ENCODE data around the gene NOLC1.
"Not testable (repeated sequence)": the region's sequence is repeated elsewhere in the genome, so short reads cannot be mapped to it uniquely, and the experiment has no call there.

The NOLC1 gene

DNA sequence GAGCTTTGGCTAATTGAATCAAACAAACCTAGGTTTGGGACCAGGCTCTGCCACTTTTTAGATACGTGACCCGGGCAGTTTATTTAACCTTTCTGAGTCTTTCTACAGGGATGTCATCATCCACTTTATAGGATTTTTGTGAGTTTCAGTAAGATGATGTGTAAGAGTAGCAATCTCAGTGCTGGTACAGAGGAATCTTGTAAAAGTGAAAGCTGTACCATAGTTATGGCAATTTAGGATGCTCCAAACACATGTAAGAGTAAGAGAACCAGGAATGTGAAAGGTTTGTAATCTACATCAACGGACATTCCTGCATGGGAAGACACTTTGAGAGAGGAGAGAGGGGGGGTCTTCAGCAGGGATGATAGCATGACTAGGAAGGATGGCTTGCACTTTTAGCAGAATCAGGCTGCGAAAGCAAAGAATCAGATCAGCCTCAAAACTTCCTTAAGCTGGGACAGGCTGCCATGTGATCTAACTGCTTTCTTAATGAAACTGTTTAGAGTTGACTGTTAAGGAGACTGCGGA, 968 bp downstream of the NOLC1 start:
- DNase-seq (ENCODE audit: low spot score): no peak

DNA sequence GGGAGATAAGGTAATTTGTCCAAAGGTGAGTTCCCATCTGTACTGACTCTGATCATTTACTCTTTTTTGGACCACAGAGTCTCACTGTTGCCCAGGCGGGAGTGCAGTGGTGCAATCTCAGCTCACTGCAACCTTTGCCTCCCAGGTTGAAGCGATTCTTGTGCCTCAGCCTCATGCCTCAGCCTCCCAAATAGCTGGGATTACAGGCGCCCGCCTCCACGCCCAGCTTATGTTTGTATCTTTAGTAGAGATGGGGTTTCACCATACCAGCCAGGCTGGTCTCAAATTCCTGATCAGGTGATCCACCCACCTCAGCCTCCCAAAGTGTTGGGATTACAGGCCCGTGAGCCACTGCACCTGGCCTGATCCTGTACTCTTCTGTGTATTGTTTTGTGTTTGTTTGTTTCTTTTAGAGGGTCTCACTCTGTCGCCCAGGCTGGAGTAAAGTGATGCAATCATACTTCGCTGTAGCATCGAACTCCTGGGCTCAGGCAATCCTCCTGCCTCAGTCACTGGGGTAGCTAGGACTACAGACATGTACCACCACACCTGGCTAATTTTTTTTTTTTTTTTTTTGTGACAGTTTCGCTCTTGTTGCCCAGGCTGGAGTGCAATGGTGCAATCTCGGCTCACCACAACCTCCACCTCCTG, 2.4 kb downstream of the NOLC1 start:
- DNase-seq (ENCODE audit: low spot score): no peak

DNA sequence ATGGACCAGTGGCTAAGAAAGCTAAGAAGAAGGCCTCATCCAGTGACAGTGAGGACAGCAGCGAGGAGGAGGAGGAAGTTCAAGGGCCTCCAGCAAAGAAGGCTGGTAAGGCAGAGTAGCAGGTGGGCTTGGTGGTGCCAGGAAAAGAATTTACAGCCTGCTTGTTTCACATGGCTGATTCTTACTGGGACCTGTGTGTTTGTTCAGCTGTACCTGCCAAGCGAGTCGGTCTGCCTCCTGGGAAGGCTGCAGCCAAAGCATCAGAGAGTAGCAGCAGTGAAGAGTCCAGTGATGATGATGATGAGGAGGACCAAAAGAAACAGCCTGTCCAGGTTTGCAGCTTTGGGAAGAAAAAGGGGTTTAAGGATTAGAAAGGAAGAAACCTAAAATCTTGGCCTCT, 5.0 kb downstream of the NOLC1 start:
- no peak for DNase-seq (ENCODE audit: low spot score)

DNA sequence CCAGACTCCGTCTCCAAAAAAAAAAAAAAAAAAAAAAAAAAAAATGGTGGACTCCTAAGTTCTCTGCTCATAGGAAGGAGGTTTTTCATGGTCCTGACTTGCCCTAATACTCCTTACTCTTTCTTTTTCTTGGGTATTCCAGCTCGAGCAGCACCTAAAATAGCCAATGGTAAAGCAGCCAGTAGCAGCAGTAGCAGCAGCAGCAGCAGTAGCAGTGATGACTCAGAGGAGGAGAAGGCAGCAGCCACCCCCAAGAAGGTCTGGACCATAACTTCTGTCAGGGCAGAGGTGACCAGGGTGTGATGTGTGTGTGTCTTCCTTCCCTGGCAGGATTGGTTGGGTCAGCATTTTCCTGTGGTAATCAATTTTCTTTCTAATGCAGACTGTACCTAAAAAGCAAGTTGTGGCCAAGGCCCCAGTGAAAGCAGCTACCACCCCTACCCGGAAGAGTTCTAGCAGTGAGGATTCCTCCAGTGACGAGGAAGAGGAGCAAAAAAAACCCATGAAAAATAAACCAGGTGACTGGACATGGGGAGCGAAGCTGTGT, 6.9 kb downstream of the NOLC1 start:
- DNase-seq (ENCODE audit: low spot score): no peak

DNA sequence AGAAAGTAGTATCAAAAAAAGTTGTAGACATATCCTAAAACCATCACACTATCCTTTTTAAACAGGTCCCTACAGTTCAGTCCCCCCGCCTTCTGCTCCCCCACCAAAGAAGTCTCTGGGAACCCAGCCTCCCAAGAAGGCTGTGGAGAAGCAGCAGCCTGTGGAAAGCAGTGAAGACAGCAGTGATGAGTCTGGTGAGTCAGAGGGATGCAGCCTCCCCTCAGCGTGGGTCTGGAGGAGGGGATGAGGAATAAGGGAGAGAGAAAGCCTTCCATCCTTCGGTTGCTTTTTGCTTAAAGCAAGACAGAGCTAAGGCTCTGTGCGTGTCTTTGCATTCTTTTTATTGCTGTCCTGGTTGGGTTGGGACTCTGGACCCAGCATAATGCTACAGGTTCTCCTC, 7.6 kb downstream of the NOLC1 start:
- DNase-seq (ENCODE audit: low spot score): no peak

DNA sequence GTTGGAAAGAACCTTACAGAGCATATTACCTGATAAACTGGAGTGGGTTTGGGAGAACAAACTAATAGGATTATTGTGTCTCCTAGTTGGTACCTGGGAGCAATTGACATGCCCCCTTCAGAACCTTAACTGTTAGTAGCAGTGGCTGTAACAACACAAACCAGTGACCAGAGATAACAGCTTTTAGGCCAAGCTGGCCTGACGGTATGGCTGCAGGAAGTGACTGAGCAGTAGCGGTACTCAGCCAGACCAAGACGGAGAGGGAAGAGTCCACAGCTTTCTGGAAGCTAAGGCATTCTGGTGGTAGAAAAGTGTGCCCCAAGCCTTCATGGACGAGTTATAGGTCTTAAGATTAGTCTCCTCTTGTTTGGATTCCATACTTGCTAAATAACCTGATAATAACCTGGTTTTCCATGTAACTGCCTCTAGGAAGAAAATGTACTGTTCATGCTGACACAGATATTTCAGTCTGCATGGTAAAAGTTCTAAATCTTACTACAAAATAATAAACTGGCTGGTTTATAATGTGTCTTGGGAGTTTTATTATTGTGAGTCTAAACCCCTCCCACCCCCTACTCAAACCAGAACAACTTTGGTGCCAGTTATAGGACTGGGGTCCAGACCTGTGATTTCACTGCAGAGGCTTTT, 11.3 kb downstream of the NOLC1 start:
- DNase-seq (ENCODE audit: low spot score): no peak

DNA sequence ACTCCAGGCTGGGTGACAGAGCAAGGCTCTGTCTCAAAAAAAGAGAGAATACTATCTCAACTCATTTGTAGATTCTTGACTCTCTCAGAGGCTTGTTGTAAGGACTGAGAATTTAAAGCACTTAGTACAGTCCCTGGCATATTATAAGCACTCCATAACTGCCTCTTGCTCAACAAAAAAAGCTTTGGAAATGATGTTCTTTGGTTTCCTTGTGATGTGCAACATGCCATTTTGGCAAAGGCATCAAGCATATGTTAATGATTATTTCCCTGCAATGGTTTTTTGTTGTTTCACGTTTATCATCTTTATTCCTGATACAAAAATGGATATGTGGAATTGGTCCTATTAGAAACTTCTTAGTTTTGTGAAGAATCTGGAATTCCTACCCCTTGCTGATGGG, 15.7 kb downstream of the NOLC1 start:
- DNase-seq (ENCODE audit: low spot score): no peak

DNA sequence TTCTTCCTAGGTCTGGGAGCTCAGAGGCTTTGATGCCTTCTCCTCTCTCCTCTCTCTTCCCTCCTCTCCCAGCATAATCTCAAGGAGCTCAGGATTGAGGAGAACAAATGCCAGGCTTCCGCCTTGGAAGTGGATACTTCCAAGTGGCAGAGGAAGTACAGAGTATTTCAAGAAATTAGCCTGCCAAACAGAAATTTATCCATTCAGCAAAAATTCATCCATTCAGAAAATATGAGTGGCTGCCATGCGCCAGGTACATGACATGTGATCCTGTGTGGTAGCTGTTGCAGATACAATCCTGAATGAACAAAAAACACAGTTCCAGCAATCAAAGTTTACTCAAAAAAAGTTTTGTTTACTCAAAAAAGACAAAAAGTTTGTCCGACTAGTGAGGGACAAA, 18.4 kb downstream of the NOLC1 start:
- DNase-seq (ENCODE audit: low spot score): no peak

DNA sequence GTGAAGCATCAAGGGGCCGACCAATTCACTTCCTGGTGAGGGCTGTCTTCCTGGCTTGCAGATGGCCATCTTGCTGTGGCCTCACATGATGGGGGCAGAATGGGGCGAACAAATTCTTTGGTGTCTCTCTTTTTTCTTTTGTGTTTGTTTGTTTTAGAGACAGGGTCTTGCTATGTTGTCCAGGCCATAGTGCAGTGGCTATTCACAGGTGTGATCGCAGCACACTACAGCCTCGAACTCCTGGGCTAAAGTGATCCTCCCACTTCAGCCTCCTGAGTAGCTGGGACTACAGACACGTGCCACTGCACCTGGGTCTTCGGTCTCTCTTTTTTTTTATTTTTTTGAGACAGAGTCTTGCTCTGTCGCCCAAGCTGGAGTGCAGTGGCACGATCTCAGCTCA, 20.1 kb downstream of the NOLC1 start:
- DNase-seq (ENCODE audit: low spot score): no peak

DNA sequence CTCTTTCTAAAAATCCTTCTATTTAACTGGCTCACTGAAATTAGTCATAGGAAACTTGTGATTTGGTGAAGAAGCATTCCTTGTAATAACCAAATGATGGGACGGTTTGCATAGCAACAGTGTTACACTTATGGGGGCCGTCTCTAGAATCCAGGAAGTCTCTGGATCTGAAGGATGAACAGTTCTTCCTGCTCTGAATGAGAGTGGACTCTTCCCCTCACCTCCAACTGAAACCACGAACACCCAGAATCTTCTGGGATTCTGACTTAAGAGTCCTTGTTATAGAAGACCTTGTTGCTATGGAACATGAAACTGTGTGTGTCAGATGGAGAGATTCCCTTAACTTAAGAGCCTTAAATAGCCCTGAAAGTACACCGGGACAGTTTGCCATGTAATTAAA, 23.2 kb downstream of the NOLC1 start:
- DNase-seq (ENCODE audit: low spot score): no peak

DNA sequence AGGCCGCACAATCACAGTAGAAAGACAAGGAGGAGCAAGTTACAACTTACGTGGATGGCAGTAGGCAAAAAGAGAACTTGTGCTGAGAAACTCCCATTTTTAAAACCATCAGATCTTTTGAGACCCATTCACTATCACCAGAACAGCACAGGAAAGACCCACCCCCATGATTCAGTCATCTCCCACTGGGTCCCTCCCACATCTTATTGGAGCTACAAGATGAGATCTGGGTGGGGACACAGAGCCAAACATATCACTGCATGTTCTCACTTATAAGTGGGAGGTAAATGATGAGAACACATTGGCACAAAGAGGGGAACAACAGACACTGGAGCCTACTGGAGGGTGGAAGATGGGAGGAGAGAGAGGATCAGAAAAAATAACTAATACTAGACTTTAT, 32.4 kb downstream of the NOLC1 start:
- no peak for DNase-seq (ENCODE audit: low spot score)

DNA sequence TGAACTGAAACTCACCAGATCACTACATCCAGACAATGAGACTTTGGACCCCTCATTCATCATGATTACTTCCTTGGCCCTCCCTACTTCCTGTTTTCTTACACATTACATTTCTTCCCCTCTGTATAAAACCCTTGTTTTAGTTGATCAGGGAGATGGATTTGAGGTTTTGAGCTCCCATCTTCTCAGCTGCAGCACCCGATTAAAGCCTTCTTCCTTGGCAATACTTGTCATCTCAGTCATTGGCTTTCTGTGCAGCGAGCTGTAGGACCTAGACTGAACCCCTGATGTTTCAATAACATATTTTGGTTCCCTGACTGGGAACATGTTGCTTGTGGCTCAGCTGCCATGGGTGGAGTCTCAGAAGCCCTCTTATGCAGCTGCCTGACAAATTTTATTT, 33.1 kb downstream of the NOLC1 start:
- no peak for DNase-seq (ENCODE audit: low spot score)

DNA sequence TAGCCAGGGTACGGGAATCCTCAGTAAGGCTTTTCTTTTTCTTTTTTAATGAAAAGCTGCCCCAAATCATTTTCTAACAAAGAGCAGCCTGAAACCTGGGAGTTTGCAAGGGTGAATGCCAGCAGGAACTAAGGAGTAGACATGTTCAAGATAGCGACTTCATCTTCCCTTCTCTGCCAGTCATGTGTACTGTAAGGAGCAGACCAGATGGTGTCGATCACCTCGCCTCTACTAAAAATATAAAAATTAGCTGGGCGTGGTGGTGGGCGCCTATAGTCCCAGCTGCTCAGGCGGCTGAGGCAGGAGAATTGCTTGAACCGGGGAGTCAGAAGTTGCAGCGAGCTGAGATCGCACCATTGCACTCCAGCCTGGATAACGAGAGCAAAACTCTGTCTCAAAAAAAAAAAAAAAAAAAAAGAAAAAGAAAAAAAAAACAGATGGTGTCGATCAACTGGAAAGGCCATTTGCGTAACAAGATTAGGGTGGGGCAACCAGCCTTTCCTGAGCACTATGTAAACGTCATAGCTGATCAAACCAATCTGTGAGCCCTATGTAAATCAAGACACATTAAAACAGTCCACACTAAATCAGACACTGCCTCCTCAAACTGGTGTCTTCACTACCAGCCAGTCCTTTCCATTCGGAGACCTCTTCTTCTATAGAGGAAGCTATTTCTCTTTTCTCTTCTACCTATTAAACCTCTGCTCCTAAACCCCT, 33.8 kb downstream of the NOLC1 start:
- no peak for DNase-seq (ENCODE audit: low spot score)

DNA sequence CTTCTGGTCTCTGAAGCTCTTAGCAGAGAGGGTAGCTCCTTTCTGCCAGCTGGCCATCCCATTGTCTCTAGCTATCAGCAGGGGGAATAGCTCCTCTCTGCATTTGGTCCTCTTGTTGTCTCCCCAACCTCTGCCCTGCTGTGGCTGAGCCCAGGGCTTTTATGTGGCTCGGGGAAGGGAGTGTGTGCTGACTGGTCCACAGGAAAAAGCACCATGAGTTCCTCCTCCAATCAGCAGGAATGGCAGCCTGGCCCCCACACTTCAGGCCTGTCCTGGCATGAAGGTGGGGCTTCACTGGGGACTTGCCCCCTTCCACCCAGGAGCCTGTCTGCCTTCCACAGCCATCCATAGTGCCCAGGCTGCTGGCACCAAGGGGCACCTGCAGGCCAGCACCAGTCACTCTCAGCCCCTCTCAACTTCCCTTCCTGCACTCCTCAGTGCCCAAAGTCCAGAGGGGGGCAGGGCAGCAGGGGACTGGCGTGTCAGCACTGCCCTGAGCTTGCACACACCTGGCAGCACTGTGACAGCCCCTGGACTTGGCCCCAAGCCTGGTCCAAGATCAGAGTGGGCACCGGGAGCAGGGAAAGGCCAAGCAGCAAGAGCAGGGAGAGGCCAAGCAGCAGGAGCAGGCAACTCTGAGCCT, 36.2 kb downstream of the NOLC1 start:
- DNase-seq (ENCODE audit: low spot score): no peak

DNA sequence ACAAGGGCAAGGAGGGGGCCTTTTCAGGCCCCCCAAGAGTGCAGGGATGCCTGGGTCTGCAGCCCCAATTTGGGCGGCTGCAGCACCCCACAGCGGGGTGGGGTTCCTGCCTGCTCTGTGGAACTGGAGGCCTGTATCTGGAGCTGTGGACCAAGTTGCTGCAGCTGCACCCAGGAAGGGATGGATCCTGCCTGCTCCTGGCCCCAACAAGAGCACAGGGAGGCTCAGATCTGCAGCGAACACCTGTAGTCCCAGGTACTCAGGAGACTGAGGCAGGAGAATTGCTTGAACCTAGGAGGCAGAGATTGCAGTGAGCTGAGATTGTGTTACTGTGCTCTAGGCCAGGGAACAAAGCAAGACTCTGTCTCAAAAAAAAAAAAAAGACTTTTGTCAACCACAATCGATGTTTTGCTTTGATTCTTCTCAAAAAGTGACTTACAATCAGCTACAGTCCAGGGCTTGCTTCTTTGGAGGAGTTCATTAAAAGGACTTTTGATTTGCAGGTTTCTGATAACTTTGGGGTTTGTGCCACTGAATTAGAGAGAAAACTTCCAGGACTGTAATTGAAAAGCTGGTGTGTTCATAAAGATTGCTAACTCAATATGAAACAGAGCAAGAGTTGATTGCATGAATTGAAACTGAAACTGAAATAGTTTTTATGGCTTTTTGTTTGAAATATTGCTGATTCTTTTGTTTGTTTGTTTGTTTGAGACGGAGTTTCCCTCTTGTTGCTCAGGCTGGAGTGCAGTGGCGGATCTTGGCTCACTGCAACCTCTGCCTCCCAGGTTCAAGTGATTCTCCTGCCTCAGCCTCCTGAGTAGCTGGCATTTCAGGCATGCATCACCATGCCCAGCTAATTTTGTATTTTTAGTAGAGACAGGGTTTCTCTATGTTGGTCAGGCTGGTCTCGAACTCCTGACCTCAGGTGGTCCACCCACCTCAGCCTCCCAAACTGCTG, 37.0 kb downstream of the NOLC1 start:
- DNase-seq (ENCODE audit: low spot score): not testable (repeated sequence)

DNA sequence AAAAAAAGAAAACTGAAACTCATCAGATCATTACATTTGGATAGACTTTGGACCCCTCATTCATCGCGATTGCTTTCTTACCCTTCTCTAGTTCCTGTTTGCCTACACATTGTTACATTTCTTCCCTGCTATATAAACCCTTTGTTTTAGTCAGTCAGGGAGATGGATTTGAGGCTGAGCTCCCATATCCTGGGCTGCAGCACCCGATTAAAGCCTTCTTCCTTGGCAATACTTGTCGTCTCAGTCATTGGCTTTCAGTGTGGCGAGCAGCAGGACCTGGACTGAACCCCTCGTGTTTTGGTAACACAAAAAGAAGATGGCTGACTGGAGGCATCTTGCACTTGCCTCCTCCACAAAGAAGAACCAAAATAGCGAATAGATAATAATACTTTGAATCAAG, 39.8 kb downstream of the NOLC1 start:
- no peak for DNase-seq (ENCODE audit: low spot score)

DNA sequence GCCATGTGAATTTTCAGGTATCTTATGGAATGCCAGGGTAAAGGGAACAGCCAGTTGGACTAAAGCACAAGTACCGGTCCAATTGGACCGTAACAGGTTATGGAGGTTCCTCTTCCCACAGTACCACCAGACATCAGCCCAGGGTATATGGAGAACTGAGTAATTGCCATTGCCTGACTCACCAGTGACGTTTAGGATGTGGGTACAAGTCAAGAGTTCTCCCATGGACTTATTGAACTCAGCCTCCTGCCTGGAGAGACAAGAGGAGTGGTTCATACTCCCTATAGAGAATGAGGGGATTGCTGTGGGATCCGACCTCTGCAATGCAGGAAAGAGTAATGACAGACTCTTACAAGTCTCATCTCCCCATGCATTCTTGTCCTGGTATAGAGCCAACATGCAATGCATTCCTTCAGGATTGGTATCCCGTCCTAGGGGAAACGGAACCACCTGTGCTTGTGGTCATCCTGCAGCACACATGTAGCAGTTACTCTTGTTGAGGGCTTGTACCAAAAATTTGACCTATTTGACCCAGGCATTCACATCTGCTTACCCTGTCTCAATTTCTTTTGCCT, 43.2 kb downstream of the NOLC1 start:
- DNase-seq (ENCODE audit: low spot score): no peak

DNA sequence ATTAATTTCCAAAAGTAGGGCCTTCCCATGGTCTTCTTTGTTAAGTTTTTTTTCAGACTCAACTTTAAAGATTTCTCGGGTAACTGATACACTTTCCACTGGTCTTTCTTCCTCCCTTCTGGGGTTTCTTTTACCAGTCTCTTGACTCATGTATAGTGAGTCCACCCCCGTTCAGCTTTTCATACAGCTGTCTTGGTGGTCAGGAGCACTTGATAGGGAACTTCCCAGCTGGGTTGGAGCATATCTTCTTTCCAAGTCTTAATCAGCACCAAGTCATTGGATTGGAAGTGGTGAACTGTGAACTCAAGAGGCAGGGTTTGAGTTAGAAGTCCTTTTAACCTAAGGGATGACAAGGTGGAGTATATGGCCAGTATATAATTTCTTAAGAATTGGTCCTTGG, 44.7 kb downstream of the NOLC1 start:
- DNase-seq (ENCODE audit: low spot score): no peak

DNA sequence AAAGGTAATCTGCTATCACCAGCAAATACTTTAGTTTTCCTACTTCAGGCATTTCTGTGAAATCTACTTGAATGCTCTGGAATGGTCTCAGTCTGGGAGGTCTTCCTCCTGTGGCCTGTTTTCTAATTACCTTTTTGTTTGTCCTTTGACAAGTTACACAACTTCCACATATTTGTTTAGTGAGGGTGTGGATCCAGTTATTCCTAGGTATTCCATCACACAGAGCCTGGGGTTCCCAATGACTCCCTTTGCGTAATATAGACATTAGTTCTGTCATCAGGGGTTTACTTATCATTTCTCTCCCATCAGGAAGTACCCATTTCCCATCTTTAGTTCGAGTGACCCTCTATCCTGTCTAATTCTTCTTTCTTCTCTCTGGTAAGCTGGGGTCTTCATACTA, 45.8 kb downstream of the NOLC1 start:
- no peak for DNase-seq (ENCODE audit: low spot score)

DNA sequence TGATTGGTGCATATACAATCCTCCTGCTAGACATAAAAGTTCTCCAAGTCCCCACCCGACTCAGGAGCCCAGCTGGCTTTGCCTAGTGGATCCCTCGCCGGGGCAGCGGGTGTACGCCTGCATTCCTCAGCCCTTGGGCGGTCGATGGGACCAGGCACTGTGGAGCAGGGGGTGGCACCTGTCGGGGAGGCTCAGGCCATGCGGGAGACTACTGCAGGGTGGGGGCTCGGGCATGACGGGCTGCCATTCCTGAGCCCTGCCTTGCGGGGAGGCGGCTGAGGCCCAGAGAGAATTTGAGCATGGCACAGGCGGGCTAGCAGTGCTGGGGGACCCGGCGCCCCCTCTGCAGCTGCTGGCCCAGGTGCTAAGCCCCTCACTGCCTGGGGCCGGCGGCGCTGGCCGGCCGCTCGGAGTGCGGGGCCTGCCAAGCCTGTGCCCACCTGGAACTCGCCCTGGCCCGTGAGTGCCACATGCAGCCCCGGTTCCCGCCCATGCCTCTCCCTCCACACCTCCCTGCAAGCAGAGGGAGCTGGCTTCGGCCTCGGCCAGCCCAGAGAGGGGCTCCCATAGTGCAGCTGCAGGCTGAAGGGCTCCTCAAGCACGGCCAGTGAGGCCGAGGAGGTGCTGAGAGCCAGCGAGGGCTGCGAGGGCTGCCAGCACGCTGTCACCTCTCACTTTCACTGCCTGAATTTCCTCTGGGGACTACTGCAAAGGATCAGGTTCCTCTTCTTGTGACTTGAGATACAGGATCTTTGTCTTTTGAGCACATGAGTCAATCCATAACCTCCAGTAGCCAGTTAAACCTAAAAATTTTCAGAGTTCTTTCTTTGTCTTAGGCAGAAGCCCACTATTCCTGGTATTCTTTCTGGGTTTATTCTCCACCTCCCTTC, 48.8 kb downstream of the NOLC1 start:
- DNase-seq (ENCODE audit: low spot score): no peak
